GM12864 (cell line): Measurements from ENCODE around the gene VPS13D.

ENCODE experiments used
- DNase-seq: peaks from one replicate; pipeline ENCODE4 v3.0.0-alpha.2; 2011; ENCODE audit warnings: low read depth
- H3K4me3 ChIP-seq: 2 replicates; pipeline ENCODE4 v1.5.1; 2011; ENCODE audit warnings: mild to moderate bottlenecking, low read depth, low read length, control low read depth
- CTCF ChIP-seq: IDR thresholded peaks from 2 replicates; pipeline ENCODE4 v1.5.1; 2011; ENCODE audit warnings: low read depth, mild to moderate bottlenecking, moderate library complexity, low read length, control low read depth, inconsistent platforms; ENCODE audit errors: missing control alignments

VPS13D gene

GRCh38 chr1:12229386-12229834 is 420 bp upstream of the VPS13D start:
- no peak for TF ChIP-seq CTCF
- no peak for DNase-seq
- H3K4me3 ChIP-seq: no peak overlapping the region

- DNase-seq: no peak
- peak overlapping the region; percentile 94 for H3K4me3 ChIP-seq
- TF ChIP-seq CTCF: no peak
Observed at GRCh38 chr1:12230549-12231275, 882 bp downstream of the VPS13D start.

GRCh38 chr1:12231276-12231595 is 1.4 kb downstream of the VPS13D start:
- no peak for DNase-seq
- peak overlapping the region; percentile 94 for H3K4me3 ChIP-seq
- TF ChIP-seq CTCF: no peak

GRCh38 chr1:12232221-12232620 is 2.4 kb downstream of the VPS13D start:
- H3K4me3 ChIP-seq: no peak overlapping the region
- TF ChIP-seq CTCF: no peak
- DNase-seq: no peak

- DNase-seq: no peak
- peak; percentile 43 for TF ChIP-seq CTCF
- no peak overlapping the region for H3K4me3 ChIP-seq
Observed at GRCh38 chr1:12244078-12244477, 14.2 kb downstream of the VPS13D start.

- no peak overlapping the region for H3K4me3 ChIP-seq
- no peak for TF ChIP-seq CTCF
- DNase-seq: no peak
Observed at GRCh38 chr1:12244585-12244984, 14.8 kb downstream of the VPS13D start.

GRCh38 chr1:12245116-12245515 is 15.3 kb downstream of the VPS13D start:
- no peak for DNase-seq
- H3K4me3 ChIP-seq: no peak overlapping the region
- TF ChIP-seq CTCF: no peak
